ENCODE data around the gene NHLH1. TPM values are rescaled to one million over a fixed set of nuclear protein-coding genes. Genes with fewer than 3 reads are reported as not detected.

The NHLH1 gene
- total RNA-seq, 1 donor from 2014 or later: 0.71 TPM

DNA sequence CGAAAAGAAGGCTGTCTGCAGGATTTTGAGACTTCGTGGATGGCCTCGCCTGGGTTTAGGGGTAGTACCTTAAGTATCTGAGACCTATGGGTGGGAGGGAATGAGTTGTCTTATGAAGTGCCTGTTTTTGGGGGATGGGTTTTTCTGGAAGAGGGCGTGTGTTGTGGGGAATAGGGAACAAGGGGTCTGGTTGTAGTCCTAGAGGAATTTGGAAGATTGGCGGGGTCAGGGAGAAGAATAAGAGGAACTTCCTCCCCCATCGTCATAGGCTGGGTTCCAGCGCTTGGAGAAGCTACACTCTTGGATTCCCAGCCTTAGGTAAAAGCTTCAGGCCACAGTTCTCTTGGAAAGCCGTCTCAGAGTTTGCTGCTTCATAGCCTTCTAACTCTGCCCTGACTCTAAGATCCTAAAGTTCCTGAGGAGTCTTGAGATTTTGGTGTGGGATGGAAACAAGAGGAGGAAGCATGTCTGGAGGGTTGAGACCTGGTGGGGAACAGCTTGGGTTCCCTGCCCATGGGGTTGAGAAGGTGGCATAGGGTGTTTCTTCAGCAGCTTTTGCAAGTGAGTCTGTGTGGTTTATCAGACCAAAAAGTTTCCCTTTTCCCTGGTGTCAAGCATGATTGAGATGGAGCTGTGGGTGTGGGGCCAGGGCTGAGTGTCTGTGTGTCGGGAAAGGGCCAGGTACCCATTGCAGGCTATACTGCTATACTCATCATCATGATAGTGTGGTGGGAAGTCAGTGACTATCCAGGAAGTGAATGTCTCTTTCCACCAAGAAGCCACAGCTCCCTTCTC, 35.3 kb downstream of the NHLH1 start:
- Mint-ChIP-seq H3K4me1 (peaks cover 46% of the 10 kb centered on the region), H3K27me3 (no peaks in the 10 kb centered on the region), H3K9me3 (no peaks in the 10 kb centered on the region), H3K27ac (peak overlapping the region; percentile 42), H3K36me3 (ENCODE audit: low read depth) (no peaks in the 10 kb centered on the region), H3K4me3 (peak overlapping the region; percentile 84)
- intact Hi-C loops (cut with micrococcal nuclease): no loop called here
- POLR2A ChIA-PET: interaction anchor here (0.7 kb wide), 1 partner anchor 9 kb away, joined by 3 read pairs; no protein-coding TSS in a partner anchor
- TF ChIP-seq, protein P1, sequence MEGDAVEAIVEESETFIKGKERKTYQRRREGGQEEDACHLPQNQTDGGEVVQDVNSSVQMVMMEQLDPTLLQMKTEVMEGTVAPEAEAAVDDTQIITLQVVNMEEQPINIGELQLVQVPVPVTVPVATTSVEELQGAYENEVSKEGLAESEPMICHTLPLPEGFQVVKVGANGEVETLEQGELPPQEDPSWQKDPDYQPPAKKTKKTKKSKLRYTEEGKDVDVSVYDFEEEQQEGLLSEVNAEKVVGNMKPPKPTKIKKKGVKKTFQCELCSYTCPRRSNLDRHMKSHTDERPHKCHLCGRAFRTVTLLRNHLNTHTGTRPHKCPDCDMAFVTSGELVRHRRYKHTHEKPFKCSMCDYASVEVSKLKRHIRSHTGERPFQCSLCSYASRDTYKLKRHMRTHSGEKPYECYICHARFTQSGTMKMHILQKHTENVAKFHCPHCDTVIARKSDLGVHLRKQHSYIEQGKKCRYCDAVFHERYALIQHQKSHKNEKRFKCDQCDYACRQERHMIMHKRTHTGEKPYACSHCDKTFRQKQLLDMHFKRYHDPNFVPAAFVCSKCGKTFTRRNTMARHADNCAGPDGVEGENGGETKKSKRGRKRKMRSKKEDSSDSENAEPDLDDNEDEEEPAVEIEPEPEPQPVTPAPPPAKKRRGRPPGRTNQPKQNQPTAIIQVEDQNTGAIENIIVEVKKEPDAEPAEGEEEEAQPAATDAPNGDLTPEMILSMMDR (IDR thresholded peaks at IDR 0.05): no peak
- DNase-seq (no peak), ATAC-seq (ENCODE audit: low read depth) (no peak)
- CTCF ChIA-PET: no interaction called here

DNA sequence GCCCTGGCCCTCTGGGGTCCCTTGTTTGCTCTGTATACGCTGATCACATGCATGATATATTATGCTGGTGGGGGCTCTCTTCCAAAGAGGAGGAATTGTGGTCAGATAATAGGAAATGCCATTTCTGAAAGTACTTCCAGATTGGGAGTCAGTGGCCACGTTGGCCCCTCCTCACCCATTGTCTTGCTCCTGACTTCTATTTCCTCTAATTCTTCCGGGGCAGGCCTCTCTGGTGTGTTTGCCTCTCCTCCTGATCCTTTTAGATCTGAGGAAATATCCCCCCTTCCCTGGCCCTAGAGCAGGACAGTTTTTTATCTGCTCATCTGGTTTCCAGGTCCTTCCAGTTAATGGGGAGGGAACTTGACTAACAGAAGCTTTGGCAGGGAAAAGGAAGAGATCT, 36.4 kb downstream of the NHLH1 start:
- Mint-ChIP-seq H3K4me1 (peaks cover 46% of the 10 kb centered on the region), H3K27me3 (no peaks in the 10 kb centered on the region), H3K4me3 (no peak overlapping the region), H3K9me3 (no peaks in the 10 kb centered on the region), H3K27ac (no peak overlapping the region), H3K36me3 (ENCODE audit: low read depth) (no peaks in the 10 kb centered on the region)
- intact Hi-C loops (cut with micrococcal nuclease): no loop called here
- ATAC-seq (ENCODE audit: low read depth) (no peak), DNase-seq (no peak)
- CTCF ChIA-PET: no interaction called here
- POLR2A ChIA-PET: no interaction called here
- TF ChIP-seq, protein P1 (IDR thresholded peaks at IDR 0.05): no peak

DNA sequence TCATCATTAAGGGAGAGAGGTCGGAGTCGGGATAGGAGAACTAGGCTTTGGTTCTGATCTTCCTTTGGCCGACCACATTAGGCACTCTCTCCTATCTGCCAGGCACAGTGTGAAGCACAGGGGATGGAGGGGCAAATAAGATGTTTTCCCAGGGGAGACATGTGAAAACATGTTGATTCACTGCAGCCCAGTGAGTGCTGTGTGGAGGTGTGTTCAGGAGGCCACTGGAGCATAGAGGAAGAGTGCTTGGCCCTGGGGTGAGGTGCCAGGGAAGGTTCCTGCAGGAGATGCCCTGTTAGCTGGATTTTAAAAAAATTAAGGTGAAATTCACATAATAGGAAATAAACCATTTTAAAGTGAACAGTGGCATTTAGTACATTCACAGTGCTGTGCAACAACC, 37.2 kb downstream of the NHLH1 start:
- ChIA-PET POLR2A (no interaction called here), CTCF (no interaction called here)
- Mint-ChIP-seq H3K9me3 (no peaks in the 10 kb centered on the region), H3K27me3 (no peaks in the 10 kb centered on the region), H3K4me3 (no peak overlapping the region), H3K4me1 (peaks cover 45% of the 10 kb centered on the region), H3K36me3 (ENCODE audit: low read depth) (no peaks in the 10 kb centered on the region), H3K27ac (peak overlapping the region; percentile 43)
- intact Hi-C loops (cut with micrococcal nuclease): no loop called here
- ATAC-seq (ENCODE audit: low read depth): peak; percentile 74
- DNase-seq: no peak
- TF ChIP-seq, protein P1 (IDR thresholded peaks at IDR 0.05): no peak

DNA sequence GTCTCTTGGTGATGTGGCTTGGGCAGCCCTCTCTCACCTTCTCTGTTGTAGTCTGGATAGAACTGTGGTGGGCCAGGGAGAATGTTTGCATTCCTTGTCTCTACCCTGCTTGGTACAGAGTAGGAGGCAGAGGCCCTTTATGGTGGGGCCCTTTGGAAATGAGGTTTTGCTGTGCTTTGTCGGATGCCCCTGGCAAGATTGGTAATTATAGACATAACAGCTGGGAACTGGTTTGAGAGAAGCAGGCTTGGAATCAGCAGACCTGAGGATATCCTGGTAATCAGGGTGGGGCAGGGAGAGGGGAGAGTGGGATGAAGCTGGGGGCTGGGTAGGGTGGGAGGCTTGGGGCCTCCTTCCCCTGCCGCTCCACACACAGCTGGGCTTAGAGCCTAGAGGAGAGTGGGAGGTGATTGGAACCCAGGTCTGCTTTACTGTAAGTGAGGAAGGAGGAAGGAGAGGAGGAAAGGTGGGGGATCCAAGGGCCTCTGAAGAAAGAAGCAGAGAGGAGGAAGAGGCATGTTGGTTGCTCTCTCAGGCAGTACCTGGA, 38.5 kb downstream of the NHLH1 start:
- Mint-ChIP-seq H3K4me1 (peaks cover 44% of the 10 kb centered on the region), H3K27me3 (no peaks in the 10 kb centered on the region), H3K9me3 (no peaks in the 10 kb centered on the region), H3K36me3 (ENCODE audit: low read depth) (no peaks in the 10 kb centered on the region), H3K27ac (no peak overlapping the region), H3K4me3 (no peak overlapping the region)
- no peak for DNase-seq
- TF ChIP-seq, protein P1 (IDR thresholded peaks at IDR 0.05): no peak
- CTCF ChIA-PET: no interaction called here
- ATAC-seq (ENCODE audit: low read depth): no peak
- intact Hi-C loops (cut with micrococcal nuclease): no loop called here
- POLR2A ChIA-PET: no interaction called here

DNA sequence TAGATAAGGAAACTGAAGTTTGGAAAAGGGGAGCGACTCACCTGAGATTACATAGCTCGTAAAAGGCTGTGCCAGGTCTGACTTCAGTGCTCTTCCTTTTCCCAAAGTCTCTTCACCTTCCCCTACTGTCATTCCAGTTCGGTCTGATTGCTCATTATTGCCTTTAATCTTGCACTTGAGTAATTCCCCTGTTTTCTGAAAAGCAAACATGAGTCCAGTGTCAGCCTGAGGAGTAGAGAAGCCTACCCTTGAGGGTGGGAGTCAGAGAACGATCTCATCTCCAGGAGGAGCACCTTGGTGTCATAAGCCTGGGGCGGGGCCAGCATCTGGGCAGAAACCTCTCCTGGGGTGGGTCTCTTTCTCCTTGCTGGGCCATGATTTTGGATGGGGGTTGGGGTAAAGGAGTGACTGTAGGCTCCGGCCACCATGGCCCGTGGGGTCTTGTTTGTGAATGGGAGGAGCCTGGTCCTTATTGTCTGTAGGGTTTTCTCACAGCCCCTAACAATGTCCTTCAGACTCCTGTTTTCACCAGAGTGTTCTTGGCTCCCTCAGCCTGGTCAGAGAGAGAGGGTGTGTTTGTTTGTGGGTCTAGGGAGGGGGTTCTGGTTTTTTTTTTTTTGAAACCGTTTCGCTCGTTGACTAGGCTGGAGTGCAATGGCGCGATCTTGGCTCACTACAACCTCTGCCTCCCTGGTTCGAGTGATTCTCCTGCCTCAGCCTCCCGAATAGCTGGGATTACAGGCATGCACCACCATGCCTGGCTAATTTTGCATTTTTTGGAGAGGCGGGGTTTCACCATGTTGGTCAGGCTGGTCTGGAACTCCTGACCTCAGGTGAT, 39.5 kb downstream of the NHLH1 start:
- TF ChIP-seq, protein P1 (IDR thresholded peaks at IDR 0.05): no peak
- no peak for DNase-seq
- H3K27me3 Mint-ChIP-seq: no peaks in the 10 kb centered on the region
- no peak overlapping the region for H3K4me3 Mint-ChIP-seq
- ATAC-seq (ENCODE audit: low read depth): no peak
- H3K27ac Mint-ChIP-seq: no peak overlapping the region
- intact Hi-C loops (cut with micrococcal nuclease): no loop called here
- no peaks in the 10 kb centered on the region for H3K9me3 Mint-ChIP-seq
- ChIA-PET POLR2A (no interaction called here), CTCF (no interaction called here)
- H3K4me1 Mint-ChIP-seq: peaks cover 40% of the 10 kb centered on the region
- no peaks in the 10 kb centered on the region for H3K36me3 Mint-ChIP-seq (ENCODE audit: low read depth)

Measured in activated B cell treated with CpG ODN at 0.5 μM for 24 hours (primary cell).